GM19455 (cell line): ENCODE results near the gene LMX1A.

ENCODE experiments used
- ATAC-seq: cut with Tn5 transposase; IDR thresholded peaks from one replicate; pipeline ENCODE4 v1.9.1; 2021; ENCODE audit not compliant: unreplicated experiment

Gene LMX1A

DNA sequence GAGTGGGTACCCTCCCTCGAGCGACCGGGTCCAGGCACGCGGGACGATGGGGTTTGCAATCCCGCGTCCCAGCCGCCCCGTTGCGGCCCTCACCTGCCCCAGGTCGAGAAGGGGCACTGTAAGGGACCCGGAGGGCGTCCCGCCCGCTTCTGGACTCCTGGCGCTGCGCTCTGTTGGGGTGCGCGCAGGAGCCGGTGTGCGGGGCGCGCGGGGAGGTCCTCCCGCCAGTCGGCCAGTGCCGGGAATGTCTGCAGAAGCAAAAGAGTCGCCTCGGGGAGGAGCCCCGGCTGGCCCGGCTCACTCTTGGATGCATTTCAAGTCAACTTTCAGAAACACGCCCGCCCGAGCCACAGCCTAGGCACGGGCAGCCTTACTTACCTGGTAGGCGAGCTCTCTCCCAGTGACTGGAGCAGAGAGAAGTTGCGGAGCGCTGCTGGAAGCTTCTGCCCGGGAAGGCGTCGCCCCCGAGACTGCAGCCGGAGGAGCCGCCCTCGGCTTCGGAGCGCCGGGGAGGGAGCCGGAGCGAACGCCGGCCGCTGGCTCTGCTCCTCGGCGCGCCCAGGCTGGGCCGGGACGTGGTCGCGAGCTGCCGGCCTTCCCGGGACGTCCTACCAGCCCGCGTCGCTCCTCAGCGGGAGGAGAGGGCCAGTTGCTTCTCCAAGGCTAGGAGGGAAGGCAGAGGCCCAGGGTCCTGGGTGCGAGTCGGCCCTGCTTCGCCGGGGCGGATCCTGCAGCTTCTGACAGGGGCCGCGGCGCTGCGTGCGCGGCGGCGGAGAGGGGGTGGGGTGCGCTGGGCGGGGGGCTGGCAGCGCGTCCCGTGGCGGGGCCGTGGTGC is at the start of gene LMX1A:
Gene LMX1A, minus strand, starts transcription at position 739 of the 835 bp plus-strand sequence. CDS start 1,156 bp downstream, outside the sequence.
- ATAC-seq = no peak

DNA sequence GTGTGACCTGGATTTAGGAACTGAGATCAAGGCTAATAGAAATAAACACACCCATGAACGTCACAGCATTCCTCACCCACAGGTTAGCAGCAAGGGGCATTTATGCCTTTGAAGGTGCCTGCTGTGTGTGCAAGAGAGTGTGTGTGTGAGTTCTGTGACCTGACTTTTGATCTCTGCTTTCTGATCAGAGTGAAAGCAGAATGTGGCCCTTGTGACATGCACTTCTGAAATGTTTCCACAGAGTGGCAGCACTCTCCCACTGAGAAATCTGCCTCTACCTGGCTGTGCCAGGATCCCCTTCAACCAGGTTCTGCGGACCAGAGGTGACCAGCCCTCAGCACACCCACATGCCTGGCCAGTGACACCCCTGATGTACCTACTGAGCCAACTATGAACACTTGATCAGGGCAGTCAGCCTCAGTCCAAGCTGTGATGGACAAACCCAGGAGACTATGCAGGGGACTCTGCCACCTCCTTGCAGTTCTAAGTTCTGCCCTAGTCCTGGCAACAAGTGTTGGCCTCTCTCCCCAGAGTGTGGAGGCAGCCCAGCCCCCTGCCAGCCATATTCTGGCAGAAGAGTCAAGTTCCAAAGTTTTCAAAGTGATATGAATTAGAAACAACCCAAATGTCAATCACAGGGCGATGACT is 47.4 kb upstream of the LMX1A start:
- no peak for ATAC-seq

DNA sequence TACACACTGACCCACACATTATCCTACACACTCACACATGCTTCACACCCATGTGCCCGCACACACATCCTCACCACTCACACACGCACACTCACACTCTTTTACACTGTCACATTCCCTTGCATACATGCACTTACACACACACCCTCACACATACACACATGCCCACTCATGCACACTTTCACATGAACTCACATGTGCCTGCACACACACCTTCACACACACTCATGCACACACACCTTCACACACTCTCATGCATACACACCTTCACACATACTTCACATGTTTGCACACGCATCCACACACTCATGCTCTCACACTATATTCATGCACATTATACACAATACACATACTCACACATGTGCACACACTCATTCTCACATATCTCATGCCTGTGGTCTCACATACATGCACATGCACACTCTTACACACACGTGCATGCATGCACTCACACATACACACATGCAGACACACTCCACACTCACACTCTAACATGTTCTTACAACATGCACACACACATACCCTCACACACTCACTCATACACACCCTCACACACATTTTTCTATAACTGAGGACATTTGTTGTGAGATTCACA is 46.1 kb upstream of the LMX1A start:
- ATAC-seq = no peak

DNA sequence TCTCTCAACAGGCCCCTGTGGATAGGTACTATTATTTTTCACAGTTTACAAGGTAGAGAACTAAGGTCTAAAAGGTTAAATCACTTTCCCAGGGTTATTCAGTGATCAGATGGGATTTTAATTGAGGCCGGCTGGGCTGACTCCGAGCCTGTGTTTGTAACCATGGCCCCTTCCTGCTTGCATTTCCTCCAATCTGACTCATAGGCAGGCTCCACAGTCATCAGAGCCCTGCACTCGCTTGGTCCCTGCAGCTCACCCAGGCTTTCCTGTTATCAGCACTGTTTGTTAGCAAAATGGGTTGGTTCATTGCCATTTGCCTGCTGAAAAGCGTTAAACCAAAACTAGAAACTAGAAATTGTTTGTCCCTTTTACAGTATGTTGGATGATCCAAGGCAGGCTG is 41.4 kb upstream of the LMX1A start:
- ATAC-seq = no peak

DNA sequence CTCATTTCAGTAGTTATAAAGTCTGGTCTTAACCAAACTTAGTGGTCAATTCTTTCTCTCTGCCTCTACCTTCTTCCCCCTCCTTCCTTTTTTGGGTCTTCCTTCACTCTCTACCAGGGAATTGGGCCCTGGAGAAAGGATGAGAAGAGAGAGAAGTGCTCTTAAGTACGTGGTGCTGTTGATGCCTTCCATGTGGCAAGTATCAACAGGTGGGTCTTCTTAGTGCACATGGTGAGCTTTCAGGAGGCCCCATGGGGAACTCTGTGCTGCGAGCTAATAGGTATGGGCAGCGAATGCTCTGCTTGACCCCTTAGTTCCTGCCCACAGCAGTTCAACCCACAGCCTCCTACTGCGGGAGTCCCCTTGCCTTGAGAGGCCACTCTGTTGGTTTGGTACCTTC is 39.4 kb upstream of the LMX1A start:
- no peak for ATAC-seq

DNA sequence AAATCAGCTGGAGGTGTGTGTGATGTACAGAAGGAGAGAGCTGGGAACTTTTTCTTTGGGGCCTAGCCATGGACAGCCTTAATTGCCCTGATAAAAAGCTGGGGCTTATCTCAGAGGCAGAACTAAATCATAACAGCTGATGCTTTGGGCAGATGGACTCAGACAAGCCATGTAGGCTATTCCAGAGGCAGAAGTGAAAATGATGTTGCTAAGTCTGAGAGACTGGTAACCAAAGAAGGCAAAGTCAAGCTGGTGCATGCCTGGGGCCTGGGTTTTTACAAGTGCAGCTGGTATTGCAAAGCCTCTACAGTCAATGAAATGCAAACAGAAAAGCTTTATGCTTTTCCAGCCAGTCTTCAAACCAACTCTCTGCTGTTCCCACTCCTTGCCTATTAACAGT is 39.0 kb upstream of the LMX1A start:
- no peak for ATAC-seq

DNA sequence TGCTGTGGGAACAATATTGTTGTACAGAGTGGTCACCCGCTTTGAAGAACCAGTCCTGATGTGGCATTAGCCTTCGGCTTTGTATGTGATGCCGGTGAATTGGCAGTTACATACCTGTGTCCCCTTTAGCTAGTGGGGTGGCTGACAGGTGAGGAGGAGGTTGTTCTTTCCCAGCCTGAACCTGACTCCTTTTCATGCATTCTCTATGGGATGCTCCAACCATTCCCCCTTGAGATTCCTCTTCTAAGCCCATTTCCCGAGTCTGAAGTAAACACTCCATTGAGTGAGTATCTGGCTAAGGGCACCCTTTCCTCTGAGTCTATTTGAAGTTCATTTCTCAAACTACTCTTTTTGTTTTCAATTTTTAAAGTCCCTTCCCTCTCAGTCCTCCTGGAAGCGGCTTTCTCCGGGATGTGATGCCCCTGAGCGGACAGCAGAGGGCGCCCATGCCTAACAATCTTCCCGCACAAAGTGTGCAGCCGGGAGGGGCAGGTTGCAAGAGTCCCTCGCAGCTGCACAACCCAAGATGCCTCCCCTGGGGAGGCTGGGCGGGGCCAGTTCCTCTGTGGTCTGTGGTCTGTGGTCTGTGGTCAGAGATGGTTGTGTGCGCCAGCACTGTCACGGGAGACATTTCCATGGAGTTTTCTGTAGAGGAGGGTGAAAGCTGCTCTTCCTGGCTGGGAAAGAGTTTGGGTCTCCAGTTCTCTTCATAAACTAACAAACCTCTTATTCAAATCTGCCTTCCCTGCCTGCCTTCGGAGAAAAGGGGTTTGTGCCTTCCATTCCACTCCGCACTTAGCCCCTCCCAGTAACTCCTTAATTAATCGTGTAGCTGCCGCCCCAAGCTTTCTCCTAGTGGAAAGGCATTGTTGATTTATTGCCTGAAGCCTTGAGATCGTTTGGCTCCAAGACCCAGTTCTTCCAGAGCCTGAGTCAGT is 36.4 kb upstream of the LMX1A start:
- peak; percentile 99 for ATAC-seq

DNA sequence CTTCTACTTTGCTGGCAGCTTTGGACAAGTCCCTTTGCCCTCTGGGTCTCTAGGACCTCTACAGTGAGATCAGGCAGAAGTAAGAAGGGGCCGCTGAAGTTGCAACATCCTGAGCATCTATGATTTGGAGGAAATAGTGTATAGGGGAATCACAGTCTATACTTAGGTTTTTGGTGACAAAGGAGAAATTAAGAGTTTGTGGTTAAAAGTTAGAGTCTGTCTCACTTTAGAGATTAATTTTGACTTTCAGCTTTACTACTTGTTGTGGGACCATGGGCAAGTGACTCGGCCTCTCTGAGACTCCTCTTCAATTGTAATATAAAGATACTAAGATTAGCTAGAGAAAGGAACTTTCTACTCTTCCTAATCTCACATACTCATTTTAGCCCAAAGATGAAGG is 33.1 kb upstream of the LMX1A start:
- no peak for ATAC-seq

DNA sequence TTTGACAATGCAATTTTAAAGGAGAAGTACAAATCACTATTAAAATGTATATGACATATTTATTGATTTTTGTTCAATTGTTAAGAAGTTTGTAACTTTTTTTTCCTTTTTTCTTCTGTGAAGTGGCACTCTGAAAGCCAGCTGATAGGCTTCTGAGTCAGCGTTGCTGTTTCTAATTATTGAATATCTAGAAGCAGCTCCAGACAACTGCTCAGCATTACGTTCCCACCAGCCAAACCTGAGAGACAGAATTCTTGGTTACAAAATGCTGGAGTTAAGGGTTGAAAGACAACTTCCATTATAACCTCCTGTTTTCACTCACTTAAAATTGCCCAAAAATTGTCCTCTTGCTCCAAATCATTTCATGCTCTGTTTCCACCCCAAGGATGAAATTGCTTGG is 31.4 kb upstream of the LMX1A start:
- ATAC-seq = no peak

DNA sequence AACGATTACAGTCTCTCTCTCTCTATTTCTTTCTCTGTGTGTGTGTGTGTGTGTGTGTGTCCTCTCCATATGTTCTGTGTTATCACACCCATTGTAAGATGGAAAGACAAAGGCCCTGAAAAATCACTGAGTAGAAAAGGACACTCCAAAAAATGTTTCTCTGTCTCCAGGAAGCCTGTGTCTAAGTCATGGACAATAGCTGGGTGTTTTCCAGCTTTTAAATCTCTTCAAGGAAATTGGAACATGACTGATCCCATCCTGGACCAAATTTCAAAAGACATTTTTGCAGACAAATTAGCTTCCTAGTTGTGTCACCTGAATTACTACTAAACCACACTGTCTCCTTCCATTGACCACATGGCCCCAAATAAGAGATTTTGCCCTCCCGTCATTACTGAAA is 31.0 kb upstream of the LMX1A start:
- no peak for ATAC-seq

DNA sequence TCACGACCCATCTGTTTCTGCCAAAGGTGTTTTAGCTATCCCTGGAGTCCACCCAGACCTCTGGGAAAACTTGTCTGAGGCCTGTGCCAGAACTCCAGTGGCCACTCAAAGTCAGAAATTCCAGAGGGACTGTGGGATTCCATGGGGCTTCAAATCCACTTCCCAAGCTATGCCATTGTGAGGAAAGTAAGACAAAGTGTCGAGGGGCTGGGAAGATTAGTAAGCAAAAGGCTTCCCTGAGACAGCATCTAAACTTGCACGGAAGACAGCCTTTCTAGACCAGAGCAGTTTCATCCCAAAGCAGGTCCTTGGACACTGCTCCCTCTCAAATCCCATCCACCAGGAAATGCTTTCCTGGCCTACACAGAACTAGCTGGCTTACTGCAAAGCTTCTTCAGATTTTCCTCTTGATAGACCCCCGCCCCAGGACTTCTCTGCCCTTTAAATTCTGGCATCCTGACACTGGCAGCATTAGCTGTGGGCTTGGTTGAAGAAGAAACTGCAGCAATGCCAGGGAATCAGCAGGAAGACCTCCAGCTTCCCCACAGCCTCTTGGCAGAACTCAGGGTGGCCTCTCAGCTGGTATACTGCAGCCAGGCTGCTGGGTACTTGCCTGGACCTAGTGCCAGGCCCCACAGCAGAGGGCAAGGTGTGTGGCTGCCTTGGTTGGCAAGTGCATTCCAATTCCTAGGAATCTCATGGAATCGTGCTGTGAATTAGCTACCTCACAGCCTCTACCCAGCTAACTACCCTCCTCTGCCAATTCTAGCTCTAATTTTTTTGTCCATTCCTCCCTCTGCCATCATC is 27.3 kb upstream of the LMX1A start:
- no peak for ATAC-seq

DNA sequence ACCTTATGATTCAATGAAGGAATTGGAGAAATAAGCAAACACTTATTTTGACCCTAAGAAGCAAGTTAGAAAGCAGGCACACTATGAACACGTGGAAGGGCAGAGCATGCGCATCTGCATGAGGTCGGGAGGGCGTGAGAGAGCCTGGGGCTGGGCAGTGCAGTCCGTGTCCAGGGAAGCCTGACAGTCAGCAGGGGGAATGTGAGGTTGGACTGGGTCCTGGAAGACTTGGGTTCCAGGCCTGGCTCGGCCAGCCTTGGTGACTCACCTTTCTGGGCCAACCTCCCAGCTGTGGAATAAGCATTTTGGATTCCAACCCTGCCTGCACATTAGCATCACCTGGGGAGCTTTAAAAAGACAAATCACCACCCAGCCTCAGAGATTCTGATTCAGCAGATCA is 26.6 kb upstream of the LMX1A start:
- no peak for ATAC-seq

DNA sequence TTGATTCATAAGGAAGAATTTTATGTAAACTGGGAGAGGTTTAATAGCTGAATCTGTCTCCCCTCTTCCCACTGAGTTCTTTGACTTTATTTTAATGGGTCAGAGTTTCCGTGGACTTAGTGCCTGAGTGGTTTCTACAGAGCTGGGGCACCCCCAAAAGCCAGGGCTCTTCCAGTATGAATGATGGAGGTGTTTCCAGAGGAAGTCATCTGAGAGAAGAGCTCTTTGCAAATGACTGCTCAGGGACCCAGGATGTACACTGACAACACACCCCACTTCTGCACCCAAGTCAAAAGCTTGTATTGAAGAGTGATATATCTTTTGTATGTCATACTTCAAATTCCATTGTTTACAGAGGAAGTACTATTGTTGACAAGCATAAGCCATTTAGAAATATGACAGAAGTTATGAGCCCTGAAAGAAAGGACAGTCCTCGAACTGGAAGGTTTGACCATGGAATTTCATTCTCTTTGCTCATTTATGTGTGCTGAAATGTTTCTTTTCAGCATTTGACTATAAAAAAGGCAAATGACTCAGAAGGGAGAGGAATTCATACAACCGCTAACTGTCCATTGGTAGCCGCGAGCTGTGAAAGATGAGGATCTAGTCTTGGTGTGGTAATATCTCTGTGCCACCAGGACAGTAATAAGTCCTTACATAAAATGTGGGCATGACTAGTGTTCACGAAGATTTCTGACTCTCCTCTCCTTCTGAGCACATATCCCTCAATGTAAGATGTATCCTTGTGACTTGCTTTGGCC is 25.4 kb upstream of the LMX1A start:
- no peak for ATAC-seq

DNA sequence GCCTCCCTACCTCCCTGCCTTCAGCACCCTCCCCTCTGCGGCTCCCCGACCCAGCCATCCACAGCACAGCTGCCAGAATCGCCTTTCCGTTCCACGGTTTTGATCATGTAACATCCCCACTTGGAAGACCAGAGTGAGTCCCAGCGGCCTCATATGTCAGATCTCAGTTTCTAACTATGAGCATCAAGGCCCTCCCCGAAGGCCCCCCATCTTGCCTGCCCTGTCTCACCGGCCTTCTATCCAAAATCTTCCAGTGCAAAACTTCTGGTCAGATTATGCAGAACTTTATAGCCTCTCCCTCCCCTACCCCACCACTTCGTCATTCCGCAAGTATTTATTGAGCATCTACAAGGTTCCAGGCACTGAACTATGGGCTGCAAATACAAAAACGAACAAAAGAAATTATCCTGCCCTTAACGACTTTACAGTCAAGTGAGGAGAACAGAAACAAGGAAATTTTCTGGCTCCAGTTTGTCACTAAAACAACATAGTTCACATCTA is 20.3 kb upstream of the LMX1A start:
- no peak for ATAC-seq

DNA sequence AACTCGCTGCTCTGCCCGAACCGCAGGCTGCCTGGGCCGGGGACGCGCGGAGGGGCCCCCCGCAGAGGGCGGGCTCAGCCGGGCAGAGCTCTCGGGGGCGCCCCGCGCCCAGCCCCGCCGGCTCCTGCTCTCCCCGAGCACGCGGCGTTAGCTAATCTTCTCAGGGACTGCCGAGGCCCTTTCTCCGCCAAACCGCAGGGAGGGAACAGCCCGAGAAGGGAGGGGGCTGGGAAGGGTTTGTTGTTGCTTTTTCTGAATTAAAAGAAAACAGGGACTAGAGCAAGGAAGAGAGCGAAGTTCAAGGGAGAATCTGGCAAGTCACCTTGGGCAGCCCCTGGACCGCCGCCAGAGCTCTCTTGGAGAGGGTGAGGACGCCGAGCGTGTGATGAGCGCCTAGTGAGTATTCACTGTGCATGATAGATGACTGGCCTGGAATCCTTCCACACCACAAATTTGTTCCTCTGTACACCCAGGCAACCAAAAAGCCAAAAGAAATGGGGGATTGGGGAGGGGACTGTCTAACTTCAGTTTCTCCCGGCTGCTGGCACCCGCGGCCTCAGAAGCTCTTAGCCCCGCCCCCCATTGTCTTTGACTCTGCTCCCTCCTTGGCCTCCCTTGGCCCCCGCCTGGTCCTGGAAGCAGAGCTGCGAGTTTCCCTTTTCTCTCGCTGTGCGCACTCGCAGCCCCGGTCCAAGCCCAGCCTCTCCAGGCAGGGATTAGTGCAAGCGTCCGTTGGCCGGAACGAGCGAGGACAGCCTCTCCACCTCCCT is 19.7 kb upstream of the LMX1A start:
- no peak for ATAC-seq

DNA sequence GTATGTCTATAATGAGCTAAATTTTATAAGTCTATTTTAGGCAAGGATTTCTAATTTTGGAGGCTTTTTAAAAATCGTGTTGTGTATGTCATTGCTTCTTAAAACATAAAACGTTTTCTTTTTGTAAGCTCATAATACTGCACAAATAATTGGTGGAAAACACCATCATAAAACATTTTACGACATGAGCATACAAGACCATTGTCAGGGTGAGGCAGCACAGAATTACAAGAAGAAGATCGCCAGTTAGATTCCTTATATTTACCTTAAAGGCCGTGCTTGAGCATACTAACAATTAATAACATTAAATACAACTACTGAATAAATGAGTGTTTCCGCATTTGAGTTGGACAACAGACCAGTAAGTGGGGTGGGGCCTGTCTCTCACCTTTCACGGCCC is 19.1 kb upstream of the LMX1A start:
- no peak for ATAC-seq

DNA sequence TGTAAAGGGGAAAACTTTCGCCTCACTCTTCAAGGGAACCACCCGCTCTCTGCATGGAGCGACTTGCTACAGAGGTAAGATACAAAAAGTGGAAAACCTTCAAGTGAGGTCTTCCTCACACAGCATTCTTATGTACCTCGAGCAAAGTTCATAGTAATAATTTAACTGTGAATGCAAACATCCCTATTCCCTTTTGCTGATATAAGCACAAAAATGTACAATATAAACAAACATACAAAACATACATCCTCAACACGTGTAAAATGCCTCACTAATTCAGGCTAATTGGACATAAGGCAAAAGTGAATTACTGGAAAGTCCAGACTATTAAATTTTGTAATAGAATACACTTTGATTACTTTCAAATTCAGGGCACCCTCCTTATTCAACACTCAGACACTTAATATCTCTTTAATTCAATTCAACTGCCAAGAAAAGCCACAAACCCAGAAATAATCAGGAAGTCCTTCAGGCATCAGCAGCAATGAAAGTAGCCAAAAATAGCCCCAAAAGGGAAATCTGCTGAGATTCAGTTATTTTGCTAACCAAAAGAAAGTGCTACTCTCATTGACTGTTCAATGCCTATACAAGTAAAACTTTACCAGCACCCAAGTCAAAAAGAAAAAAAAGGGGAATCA is 15.2 kb upstream of the LMX1A start:
- ATAC-seq = no peak

DNA sequence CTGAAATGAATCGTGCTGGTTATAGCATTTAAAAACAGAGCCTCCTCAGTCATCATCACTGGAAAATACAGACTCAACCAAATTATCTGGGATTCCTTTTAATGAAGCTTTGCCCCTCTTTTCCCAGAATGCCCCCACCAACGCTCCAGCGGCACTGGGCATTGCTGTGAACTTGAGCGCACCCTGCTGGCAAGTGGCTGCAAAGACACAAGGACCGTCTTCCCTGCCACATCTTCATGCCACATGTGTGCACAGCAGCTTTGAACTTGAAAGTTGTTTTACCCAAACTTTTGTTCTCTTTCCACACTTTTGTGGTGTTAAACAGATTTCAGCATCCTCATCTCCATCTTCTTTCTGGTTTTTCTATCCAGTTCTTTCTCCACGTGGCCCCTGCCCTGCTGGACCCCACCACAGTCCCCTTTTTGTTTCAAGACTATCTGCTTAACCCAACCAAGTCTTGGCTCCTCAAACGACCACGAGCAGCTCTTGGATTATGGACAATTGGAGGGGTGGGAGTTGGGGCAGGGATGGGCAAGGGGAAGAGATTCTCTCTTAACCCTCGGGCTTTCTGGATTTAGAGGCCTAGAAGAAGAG is 12.8 kb upstream of the LMX1A start:
- ATAC-seq = no peak
